NCI-H2227 treated with DMSO at 0.1 percent for 48 hours (cell line): ENCODE measurements around the gene CCDC9.
"Not testable (repeated sequence)": the region's sequence is repeated elsewhere in the genome, so short reads cannot be mapped to it uniquely, and the experiment has no call there.

Experiments used
- DNase-seq: peaks from one replicate; lab custom pipeline; 2025; lab: John Stamatoyannopoulos, UW

CCDC9 gene

DNA sequence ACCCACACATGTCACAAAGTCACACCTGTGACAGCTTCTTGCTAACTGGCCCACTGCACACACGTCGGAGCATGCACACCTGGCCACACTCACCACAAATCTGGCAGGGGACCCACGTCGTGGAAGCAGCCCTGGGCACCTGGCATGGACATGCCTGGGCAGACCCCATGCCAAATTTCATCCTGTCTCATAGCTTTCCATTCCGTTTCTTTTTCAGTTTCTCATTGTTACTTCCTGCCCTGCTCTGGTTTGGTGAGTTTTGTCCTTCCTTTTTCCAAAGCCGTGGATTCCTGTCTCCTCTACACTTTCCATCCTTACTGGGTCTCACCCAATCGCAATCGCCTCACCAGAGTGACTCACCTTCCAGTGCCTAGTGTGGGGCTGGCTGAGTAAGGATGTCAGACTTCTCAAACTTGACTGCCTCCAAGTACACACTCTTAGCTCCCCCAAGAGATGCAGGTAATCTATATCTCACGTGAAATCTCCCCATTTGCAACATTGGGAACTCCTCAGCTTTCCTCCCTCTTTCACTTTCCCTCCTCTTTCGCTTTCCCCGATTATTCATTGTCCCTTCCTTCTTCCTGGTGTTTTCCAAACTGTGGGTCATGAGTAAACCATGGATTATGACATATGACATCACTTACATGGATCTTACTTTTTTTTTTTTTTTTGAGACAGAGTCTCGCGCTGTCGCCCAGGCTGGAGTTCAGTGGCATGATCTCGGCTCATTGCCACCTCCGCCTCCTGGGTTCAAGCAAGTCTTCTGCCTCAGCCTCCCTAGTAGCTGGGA, 23.7 kb upstream of the CCDC9 start:
- DNase-seq: no peak

DNA sequence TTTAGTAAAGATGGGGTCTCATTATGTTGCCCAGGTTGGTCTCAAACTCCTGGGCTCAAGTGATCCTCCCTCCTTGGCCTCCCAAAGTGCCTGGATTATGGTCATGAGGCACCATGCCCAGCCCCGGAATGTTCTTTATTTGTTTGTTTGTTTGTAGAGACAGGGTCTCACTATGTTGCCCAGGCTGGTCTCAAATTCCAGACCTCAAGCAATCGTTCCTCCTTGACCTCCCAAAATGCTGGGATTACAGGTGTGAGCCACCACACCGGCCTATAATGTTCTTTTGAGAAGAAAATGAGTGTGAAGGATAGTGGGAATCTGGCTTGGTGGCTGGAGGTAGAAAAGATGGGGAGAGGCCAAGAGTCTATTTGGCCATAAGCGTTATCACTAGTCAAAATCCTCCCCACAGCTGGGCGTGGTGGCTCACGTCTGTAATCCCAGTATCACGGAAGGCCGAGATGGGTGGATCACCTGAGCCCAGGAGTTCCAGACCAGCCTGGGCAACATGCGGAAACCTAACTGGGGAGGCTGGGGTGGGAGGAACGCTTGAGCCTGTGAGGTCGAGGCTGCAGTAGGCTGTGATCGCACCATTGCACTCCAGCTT, 20.2 kb upstream of the CCDC9 start:
- DNase-seq: no peak

DNA sequence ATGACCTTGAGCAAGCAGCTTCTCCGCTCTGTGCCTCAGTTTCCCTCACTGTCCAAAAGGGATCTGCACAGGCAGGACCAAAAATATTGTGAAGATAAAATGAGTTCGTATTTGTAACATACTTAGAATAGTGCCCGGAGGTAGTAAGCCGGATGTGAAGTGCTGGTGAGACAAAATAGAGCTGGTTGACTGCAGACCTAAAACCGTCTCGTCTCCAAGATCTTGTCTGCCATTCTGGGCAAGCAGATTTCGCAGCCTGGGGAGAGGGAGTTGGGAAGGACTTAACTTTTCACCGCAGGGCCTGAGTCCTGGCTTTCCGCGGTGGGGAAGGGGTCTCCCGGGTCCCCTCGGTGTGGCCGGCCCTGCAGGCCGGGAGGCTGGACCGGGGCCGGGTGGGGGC, 17.2 kb upstream of the CCDC9 start:
- no peak for DNase-seq

DNA sequence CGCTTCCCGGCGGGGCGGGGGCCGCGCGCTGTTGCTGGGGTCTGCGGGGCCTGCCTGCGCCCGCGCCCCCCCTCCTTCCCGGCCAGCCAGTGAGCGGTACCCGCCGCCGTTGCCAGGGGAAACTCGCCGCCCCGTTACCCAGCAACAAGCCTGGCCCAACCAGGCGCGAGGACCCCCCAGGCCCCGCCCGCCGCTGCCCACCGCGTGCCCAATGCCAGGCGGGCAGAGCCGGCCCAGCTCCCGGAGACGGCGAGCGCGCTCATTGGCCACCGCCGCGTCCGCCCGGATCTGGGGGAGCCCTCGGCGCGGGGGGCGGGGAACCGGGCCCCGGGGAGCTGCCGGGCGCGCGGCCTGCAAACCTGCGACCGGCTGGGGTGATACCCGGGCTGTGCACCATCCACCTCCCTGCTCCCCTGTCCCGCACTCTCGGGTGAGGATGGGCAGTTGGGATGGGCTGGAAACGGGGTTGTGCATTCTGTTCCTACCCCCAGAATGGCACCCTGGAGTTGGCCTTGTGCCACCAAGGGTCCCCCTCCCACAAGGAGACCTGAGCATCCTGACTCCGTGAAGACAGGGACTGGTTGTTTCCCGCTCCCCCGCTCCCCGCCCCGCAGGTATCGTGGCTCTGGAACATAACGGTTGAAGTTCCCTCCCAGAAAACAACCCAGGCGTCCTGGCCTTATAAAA, 16.6 kb upstream of the CCDC9 start:
- DNase-seq: peak; percentile 79

DNA sequence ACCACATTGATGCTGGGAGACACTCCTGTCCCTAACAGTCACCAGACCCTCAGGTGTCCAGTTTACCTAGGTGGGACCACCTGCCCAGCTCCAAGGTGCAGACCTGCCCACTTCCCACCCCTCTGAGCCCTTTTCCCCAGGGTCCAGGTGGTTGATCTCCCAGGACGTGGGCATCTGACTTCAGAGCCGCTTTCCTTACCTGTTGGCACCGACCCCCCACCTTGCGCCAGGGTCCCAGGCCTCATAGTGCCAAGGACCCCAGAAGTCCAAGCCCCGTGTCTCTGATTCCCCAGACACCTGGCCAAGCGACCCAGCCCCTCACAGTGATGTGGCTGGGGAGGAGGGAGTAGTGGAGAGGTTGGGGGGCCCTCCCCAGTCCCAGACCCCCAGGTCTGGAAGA, 15.8 kb upstream of the CCDC9 start:
- no peak for DNase-seq

DNA sequence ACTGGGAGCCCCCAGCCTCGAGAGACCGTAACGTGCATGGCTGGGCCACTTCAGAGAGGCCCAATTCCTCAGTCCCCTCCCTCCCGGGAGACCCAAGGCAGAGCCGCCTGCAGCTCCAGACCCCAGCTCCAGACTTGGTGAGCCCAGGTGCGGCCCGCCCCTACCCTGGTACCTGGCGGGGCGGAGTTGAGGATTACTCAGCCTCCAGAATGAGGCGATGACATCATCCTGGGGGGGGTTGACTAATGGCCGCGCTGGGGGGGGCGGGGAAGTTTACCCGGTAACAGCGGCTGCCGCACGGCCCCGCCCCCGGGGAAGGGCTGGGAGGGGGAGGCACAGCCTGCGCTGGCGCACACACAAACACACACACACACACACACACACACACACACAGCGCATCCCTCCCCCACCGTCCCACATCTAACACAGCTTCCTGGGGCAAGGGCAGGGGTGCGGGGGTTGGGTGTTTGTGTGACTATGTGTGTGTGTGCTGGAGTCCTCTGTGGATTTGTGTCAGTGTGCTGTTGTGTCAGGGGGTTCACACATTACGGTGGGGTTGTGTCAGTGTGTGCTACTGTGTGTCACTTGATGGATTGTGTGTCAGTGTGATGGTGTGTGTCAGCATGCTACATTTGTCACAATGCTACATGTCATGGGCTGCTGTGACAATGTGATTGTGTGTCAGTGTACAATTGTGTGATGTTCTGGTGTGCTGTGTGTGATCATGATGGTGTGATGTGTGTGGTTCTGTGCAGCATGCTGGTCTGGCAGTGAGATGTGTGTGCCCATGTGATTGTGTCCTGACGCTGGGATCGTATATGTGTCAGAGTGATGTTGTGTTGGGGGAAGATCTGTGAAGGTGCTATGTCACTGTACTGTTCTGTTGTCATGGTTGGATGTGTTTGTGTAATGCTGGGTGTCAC, 15.1 kb upstream of the CCDC9 start:
- DNase-seq: peak; percentile 51

DNA sequence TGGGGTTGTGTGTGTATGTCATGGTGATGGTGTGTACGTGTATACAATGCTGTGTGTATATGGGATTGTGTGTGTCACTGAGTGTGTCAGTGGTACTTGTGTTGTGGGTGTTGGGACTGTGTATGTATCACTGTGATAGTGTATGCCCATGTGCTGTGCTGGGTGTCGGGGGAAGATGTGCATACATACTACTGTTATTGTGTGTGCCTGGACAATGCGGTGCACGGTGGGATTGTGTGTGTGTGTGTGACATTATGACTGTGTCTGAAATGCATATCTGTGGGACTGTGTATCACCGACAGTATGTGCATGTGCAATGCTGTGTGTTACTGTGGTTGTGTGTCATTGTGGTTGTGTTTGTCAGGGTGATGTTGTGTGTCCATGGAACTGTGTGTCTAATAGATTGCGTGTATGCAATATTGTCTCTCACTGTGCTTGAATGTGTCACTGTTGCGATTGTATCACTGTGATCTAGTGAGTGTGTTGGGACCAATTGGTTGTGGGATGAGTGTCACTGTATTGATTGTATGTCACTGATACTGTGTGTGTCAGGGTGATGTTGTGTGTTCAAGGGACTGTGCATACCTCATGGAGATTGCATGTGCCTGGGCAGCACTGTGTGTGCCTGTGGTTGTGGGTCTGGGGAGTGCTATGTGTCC, 14.3 kb upstream of the CCDC9 start:
- no peak for DNase-seq

DNA sequence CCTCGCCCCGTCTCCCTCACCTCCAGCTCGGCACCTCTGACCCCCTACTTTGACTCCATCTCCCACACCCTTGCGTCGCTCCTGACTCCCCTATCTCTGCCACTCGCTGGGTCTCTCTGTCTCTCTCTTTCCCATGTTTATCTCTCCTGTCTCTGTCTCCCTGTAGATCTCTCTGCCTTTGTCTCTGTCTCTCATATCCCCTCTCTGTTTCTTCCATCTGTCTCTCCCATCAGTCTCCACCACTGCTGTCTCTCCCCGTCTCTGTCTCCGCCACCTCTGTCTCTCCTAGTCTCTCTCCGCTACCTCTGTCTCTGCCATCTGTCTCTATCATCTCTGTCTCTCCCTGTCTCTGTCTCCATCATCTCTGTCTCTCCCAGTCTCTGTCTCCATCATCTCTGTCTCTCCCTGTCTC, 13.0 kb upstream of the CCDC9 start:
- no peak for DNase-seq

DNA sequence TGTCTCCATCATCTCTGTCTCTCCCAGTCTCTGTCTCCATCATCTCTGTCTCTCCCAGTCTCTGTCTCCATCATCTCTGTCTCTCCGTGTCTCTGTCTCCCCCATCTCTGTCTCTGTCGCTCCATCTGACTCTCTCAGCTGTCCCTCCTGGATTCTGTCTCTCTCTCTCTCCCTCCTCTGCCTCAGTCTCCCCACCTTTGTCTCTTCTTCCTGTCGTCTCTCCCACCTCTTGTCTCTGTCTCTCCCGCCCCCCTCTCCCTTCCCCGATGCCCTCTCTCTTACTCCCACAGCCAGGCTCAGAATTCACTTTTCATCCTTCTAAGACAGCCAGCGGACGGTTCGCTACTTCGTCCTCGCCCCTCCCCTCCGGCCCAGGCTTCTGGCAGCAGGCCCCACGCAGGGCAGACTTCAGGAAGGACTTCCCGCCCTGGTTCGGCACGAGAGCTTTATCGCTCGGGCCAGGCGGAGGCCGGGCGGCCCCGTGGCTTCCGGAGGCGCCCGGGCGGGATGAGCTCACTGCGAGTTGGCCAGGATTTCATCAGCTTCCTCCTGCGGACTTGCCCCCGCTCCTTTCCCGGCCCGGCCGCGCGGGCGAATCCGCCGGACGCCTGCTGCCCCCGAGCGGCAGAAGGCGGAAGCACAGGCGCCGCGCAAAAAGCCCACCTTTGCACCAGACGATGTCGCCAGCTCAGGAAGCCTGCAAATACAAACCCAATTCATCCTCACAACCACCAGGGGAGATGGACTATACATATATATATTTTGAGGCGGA, 12.4 kb upstream of the CCDC9 start:
- DNase-seq: peak; percentile 81

DNA sequence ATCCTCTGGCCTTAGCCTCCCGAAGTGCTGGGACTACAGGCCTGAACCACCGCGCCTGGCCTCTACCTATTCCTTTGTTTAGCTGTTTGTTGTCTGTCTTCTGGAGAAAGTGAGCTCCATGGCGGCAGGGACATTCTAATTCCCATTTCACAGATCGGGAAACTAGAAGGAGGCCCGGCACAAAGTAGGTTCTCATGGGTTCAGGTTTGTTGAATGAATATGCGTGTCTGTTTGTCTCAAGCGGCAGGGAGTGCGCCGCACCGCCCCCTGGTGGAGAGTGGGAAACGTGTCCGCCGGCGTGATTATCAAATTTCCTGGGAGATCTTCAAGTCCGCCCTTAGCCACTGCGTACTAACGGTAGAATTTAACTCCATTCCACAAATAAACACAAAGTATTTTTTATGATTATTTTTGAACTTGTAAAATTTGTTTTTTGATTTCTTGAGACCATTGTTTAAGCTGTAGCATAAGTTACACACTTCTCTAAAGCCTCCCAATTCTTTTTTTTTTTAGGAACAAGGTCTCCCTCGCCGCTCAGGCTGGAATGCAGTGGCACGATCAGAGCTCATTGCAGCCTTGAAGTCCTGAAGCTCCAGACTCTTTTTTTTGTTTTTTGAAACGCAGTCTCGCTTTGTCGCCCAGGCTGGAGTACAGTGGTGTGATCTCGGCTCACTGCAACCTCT, 8.9 kb upstream of the CCDC9 start:
- peak; percentile 17 for DNase-seq

DNA sequence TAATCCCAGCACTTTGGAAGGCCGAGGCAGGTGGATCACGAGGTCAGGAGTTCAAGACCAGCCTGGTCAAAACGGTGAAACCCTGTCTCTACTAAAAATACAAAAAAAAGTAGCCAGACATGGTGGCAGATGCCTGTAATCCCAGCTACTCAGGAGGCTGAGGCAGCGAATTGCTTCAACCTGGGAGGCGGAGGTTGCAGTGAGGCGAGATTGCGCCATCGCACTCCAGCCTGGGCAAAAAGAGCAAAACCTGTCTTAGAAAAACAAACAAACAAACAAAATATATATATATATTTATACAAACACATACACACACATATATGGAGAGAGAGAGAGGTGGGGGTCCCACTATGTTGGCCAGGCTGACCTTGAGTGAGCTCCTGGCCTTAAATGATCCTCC, 3.3 kb upstream of the CCDC9 start:
- not testable (repeated sequence) for DNase-seq

DNA sequence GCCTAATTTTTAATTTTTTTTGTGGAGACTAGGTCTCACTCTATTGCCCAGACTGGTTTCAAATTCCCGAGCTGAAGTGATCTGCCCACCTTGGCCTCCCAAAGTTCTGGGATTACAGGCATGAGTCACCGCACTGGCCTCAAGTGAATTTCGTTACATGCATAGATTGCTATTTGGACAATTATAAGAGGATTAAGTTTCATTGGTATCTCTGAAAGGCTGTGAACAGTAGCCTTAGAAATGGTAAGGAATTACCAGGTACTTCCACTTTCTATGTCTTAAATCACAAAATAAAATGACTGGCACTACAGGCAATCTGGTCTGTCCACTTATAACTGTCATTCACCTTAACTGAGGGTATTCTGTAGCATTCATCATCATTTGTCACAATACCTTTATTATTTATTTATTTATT, 2.9 kb upstream of the CCDC9 start:
- no peak for DNase-seq

DNA sequence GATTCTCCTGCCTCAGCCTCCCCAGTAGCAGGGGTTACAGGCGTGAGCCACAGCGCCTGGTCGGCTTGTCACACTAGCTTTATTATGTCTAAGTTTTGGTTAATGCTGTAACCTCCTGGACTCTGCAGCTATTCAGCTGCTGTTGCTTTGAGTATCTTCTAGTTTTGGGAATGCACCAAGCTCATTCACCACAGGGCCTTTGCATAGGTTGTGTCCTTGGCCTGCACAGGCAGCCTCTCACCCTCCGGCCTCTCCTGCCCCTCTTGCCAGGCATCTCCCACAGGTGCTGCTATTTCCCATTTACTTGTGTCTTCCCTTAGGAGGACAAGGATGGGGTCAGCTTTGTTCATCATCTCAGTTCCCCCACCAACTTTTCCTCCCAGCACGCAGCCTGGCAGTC, 2.4 kb upstream of the CCDC9 start:
- no peak for DNase-seq

DNA sequence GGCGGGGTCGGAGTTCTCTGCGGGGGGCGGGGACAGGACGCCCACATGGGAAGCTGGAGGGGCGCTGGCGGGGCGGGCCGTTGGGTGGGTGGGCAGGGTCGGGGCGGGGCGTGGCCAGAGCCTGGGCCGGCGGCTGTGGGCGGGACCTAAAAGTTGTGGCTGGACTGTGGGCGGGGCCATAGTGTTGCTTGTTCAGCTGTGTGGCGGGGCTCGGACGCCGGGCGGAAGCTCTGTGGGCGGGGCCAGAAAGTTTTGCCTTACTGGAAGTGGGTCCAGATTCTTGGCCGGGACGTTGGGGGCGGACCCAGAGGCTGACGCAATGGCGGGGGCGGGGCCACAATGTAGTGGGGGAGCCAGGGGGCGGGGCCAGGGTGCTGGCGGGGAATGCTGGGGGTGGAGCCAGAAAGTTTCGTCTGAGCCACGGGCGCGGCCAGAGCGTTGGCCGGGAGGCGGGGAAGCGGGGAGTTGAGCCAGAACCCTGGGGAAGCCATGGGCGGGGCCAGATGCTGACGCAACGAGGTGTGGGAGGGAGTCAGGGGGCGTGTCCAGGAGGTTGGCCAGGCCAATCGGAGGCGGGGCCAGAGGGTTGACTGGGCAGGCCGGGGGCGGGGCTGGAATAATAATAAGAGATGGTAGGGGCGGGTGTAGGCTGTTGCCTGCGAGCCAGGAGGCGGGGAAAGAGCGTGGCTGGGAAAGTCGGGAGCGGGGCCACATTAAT, 527 bp downstream of the CCDC9 start:
- DNase-seq: peak; percentile 99

DNA sequence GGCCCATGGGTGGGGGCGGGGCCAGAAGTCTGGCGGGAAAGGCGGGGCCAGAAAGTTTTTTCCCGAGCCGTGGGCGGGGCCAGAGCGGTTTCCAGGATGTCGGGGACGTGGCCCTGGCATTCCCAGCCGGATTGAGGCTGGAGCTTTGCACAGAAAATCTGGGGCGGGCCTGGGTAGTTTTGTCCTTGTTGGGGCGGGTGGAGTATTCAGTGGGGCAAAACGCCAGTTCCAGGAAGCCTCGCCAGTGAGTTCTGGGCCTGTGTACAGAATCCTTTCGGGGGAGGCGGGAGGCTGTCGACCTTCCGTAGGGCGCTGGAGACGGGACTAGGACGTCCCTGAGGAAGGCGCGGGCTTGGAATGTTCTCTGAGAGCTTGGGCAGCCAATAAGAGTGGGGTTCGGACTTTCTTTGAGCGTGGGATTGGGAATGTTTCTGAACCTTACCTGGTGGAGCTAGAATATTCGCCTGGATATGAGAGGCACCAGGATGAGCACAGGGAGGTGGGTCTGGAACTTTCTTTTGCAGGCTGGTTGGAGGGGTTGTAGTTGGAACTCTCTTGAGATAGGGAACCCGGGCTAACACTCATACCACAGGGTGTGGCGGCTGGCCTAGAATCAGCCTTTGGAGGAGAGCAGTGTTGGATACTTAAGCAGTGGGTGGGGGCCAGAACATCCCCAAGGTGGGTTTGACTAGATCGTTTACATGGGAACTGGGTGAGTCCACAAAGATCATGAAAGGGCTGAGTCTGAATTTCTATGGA, 1.3 kb downstream of the CCDC9 start:
- no peak for DNase-seq

DNA sequence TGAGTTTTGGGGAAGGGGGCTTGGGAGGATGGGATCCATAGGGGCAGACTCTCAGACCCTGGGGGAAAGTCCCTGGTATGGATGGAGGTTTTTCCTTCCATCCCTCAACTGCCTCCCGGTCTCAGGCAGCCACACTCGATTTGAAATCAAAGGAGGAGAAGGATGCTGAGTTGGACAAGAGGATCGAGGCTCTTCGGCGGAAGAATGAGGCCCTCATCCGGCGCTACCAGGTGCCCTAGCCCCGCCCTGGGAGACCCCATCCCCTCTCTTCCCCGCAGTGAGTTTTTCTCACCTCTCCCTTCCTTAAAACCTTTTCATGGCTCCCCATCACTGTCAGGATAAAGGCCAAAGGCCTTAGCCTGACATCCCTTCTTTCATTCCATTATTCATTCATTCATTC, 2.1 kb downstream of the CCDC9 start:
- DNase-seq: no peak

DNA sequence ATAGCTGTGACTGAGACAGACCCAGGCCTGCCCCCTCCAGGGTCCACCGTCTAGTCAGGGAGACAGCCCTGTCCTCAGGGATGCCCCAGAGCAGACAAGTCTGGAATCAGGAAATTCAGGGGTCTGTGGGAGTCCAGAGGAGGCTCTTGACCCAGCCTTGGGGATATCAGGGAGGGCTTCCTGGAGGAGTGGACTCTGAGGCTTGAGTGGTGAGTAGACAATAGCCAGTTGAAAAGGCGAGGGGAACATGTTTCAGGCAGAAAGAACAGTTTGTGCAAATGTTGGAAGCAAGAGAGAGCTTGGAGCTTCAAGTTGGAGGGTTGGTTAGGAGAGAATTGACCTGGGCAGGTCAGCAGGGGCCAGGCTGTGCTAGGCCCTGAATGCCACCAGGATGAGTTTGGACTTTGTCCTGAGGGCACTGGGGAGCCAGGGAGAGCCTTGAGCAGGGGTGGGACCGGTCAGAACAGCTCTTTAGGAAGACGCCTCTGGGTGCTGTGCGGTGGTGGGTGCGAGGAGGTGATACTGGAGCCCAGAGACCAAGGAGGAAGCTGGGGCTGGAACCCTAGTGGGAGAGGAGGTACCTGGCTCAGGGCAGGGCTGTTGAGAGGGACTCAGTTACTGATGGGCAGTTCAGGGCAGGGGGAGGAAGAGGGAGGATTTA, 2.7 kb downstream of the CCDC9 start:
- DNase-seq: no peak

DNA sequence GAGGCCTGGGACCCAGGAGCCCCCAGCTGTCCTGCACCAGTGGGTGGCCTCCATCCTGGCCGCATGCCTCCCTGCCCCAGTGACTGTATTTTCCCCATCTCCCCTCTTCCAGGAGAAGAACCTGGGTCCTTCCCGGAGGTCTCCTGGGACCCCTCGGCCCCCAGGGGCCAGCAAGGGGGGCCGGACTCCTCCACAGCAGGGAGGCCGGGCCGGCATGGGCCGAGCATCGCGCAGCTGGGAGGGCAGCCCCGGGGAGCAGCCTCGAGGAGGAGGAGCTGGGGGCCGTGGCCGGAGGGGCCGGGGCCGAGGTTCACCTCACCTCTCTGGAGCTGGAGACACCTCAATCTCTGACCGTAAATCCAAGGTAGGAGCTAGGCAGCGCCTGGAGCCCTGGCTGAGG, 4.2 kb downstream of the CCDC9 start:
- no peak for DNase-seq
